ENCODE data around the gene KCNK16. TPM values are rescaled to one million over a fixed set of nuclear protein-coding genes. Genes with fewer than 3 reads are reported as not detected.

KCNK16 gene
- total RNA-seq, 1 experiment from 2014 or later, result not detected

GRCh38 chr6:39344821-39345280 lies 22.3 kb upstream of the KCNK16 start:
- ChIA-PET POLR2A (no interaction called here), CTCF (no interaction called here)
- Histone ChIP-seq H3K9me3 (ENCODE audit: control insufficient read depth, insufficient read depth, low read depth, low read length) (no peaks in the 10 kb centered on the region), H3K27me3 (ENCODE audit: control insufficient read depth, insufficient read depth, low read length) (no peaks in the 10 kb centered on the region), H3K4me3 (ENCODE audit: low read depth in 2 of 2, low read length in 2 of 2) (no peak overlapping the region), H3K4me1 (ENCODE audit: control insufficient read depth, insufficient read depth, low read length) (no peaks in the 10 kb centered on the region), H3K27ac (ENCODE audit: low read length) (no peak overlapping the region), H3K36me3 (ENCODE audit: control insufficient read depth, insufficient read depth, low read length) (no peaks in the 10 kb centered on the region)
- BruUV-seq (replicated peaks), result no TSS peak
- DNase-seq (ENCODE audit: low read depth, low spot score) (no peak), ATAC-seq (no peak)
- intact Hi-C loops (cut with micrococcal nuclease; ENCODE audit: unreplicated experiment) (no loop called here), in situ Hi-C loops (cut with HindIII; ENCODE audit: low pct_unique_long_range_greater_than_20kb, low sequenced_read_pairs) (no loop called here)
- no peak for TF ChIP-seq TCF7L2 (IDR thresholded peaks at IDR 0.05; ENCODE audit: low read depth, low read length)
- TF ChIP-seq POLR2AphosphoS5 (IDR thresholded peaks at IDR 0.05; ENCODE audit: low read depth, low read length), result no peak
- TF ChIP-seq REST (IDR thresholded peaks at IDR 0.05; ENCODE audit: insufficient read depth in 1 of 2, low read depth in 2 of 2, low read length in 1 of 2), result no peak

GRCh38 chr6:39343396-39343870 lies 20.9 kb upstream of the KCNK16 start:
- in situ Hi-C loops (cut with HindIII; ENCODE audit: low pct_unique_long_range_greater_than_20kb, low sequenced_read_pairs) (no loop called here), intact Hi-C loops (cut with micrococcal nuclease; ENCODE audit: unreplicated experiment) (no loop called here)
- BruUV-seq (replicated peaks), result no TSS peak
- Histone ChIP-seq H3K27ac (ENCODE audit: low read length) (no peak overlapping the region), H3K27me3 (ENCODE audit: control insufficient read depth, insufficient read depth, low read length) (no peaks in the 10 kb centered on the region), H3K36me3 (ENCODE audit: control insufficient read depth, insufficient read depth, low read length) (no peaks in the 10 kb centered on the region), H3K4me3 (ENCODE audit: low read depth in 2 of 2, low read length in 2 of 2) (no peak overlapping the region), H3K4me1 (ENCODE audit: control insufficient read depth, insufficient read depth, low read length) (no peaks in the 10 kb centered on the region), H3K9me3 (ENCODE audit: control insufficient read depth, insufficient read depth, low read depth, low read length) (no peaks in the 10 kb centered on the region)
- CTCF ChIA-PET, result no interaction called here
- POLR2A ChIA-PET, result no interaction called here
- DNase-seq (ENCODE audit: low read depth, low spot score) (no peak), ATAC-seq (no peak)
- TF ChIP-seq REST (IDR thresholded peaks at IDR 0.05; ENCODE audit: insufficient read depth in 1 of 2, low read depth in 2 of 2, low read length in 1 of 2) (no peak), SIN3A (IDR thresholded peaks at IDR 0.05; ENCODE audit: borderline replicate concordance, insufficient read depth, low read depth, low read length) (no peak), POLR2AphosphoS5 (IDR thresholded peaks at IDR 0.05; ENCODE audit: low read depth, low read length) (no peak), CTCF (IDR thresholded peaks at IDR 0.05) (no peak), TCF7L2 (IDR thresholded peaks at IDR 0.05; ENCODE audit: low read depth, low read length) (no peak)
